GM12878 (cell line): ENCODE data around the gene FBXL17. TPM values are rescaled to one million over a fixed set of nuclear protein-coding genes. Genes with fewer than 3 reads are reported as not detected.

Experiments
- CHD2 ChIP-seq: IDR thresholded peaks from 2 replicates; pipeline ENCODE4 v1.6.1; 2011; ENCODE audit warnings: low read depth, low read length, improper control_type of control experiment, borderline replicate concordance
- EGR1 ChIP-seq, 2 experiments: IDR thresholded peaks; 1 replicate in 1 of 2; 2 replicates in 1 of 2; pipeline ENCODE4 v1.6.1; 2011 to 2012; ENCODE audit warnings: low read depth in 2 of 2, low read length in 2 of 2, borderline replicate concordance in 1 of 2, mild to moderate bottlenecking in 1 of 2, moderate library complexity in 1 of 2
- FOXK2 ChIP-seq: fragments of 450-650 bp; IDR thresholded peaks from 2 replicates; pipeline ENCODE4 v1.6.1; 2017; ENCODE audit warnings: mild to moderate bottlenecking, moderate library complexity
- FOXM1 ChIP-seq: IDR thresholded peaks from 2 replicates; pipeline ENCODE4 v1.6.1; 2012; ENCODE audit warnings: low read depth, mild to moderate bottlenecking, inconsistent platforms, low read length, moderate library complexity
- HDAC2 ChIP-seq: fragments of 200-600 bp; sonication (generic); IDR thresholded peaks from 2 replicates; pipeline ENCODE4 v1.6.1; 2017
- IKZF2 ChIP-seq, 2 experiments: fragments of 450-650 bp; IDR thresholded peaks; 2 replicates each; pipeline ENCODE4 v1.6.1; 2017; ENCODE audit warnings: mild to moderate bottlenecking in 2 of 2, moderate library complexity in 2 of 2
- KLF5 ChIP-seq: fragments of 450-650 bp; IDR thresholded peaks from 2 replicates; pipeline ENCODE4 v1.6.1; 2014; ENCODE audit warnings: mild to moderate bottlenecking; ENCODE audit not compliant: partially characterized antibody
- NBN ChIP-seq: fragments of 450-650 bp; IDR thresholded peaks from 2 replicates; pipeline ENCODE4 v1.6.1; 2016
- NFIC ChIP-seq: IDR thresholded peaks from 2 replicates; pipeline ENCODE4 v1.6.1; 2012; ENCODE audit warnings: low read depth, mild to moderate bottlenecking, inconsistent platforms, low read length, moderate library complexity
- POU2F2 ChIP-seq: IDR thresholded peaks from 3 replicates; pipeline ENCODE4 v1.6.1; 2011; ENCODE audit warnings: low read depth, mild to moderate bottlenecking, low read length, borderline replicate concordance
- RAD51 ChIP-seq: fragments of 450-650 bp; IDR thresholded peaks from 2 replicates; pipeline ENCODE4 v1.6.1; 2016; ENCODE audit warnings: moderate library complexity, mild to moderate bottlenecking, inconsistent platforms
- SUPT20H ChIP-seq: IDR thresholded peaks from 2 replicates; pipeline ENCODE4 v1.6.1; 2011; ENCODE audit warnings: low read depth, mild to moderate bottlenecking, low read length, moderate library complexity, borderline replicate concordance; ENCODE audit not compliant: control insufficient read depth
- TCF12 ChIP-seq: IDR thresholded peaks from 2 replicates; pipeline ENCODE4 v1.6.1; 2011; ENCODE audit warnings: low read depth, mild to moderate bottlenecking, low read length
- ZBED1 ChIP-seq: IDR thresholded peaks from 2 replicates; pipeline ENCODE4 v1.6.1; 2016; ENCODE audit warnings: borderline replicate concordance
- polyA plus RNA-seq, 11 experiments: library from polyadenylated mRNA; depleted of rRNA in 4 of 11; unstranded in 6 of 11; stranded (reverse) in 5 of 11; fragments of >200 nt; fragmentation: Nextera tagmentation in 4 of 11; fragmentation: Illumina TruSeq in 1 of 11; extraction: Ambion mirVana in 4 of 11; extraction: Trizol in 1 of 11; gene quantifications; 1 replicate in 1 of 11; 2 replicates in 10 of 11; pipeline versions ENCODE4 v1.2.1 to v1.2.3, GENCODE V29; 2011 to 2016; ENCODE audit warnings: inconsistent platforms in 2 of 11, missing spikeins in 2 of 11, low read depth in 1 of 11
- total RNA-seq, 4 experiments: library from RNA; depleted of rRNA in 3 of 4; stranded (reverse); fragments of >200 nt in 3 of 4; fragmentation: Illumina TruSeq in 1 of 4; extraction: Trizol in 1 of 4; gene quantifications; 2 replicates each; pipeline versions ENCODE4 v1.2.1 to v1.2.3, GENCODE V29; 2013 to 2021
- TF ChIP-seq, protein P1 (sequence below), 3 experiments: IDR thresholded peaks in 2 of 3; conservative IDR thresholded peaks in 1 of 3; 2 replicates each; pipeline ENCODE4 v1.5.1; 2011; ENCODE audit warnings: low read depth in 3 of 3, low read length in 3 of 3, mild to moderate bottlenecking in 3 of 3, control low read depth in 2 of 3, moderate library complexity in 2 of 3, inconsistent platforms in 1 of 3, mixed read lengths in 1 of 3; ENCODE audit not compliant: control insufficient read depth in 2 of 3, insufficient read depth in 1 of 3; ENCODE audit errors: extremely low read depth in 1 of 3
- TF ChIP-seq, protein P2 (sequence below): fragments of 450-650 bp; IDR thresholded peaks from 2 replicates; pipeline ENCODE4 v1.6.1; 2014; ENCODE audit warnings: mild to moderate bottlenecking
- TF ChIP-seq, protein P3 (sequence below): fragments of 450-650 bp; IDR thresholded peaks from 2 replicates; pipeline ENCODE4 v1.6.1; 2017; ENCODE audit warnings: mild to moderate bottlenecking, low read depth, inconsistent platforms; ENCODE audit not compliant: poor library complexity, severe bottlenecking
- TF ChIP-seq, protein P4 (sequence below): fragments of 450-650 bp; IDR thresholded peaks from 2 replicates; pipeline ENCODE4 v1.6.1; 2017; ENCODE audit warnings: low read depth, mild to moderate bottlenecking, moderate library complexity
- TF ChIP-seq, protein P5 (sequence below): fragments of 450-650 bp; IDR thresholded peaks from 2 replicates; pipeline ENCODE4 v1.6.1; 2017; ENCODE audit warnings: antibody characterized with exemption, mild to moderate bottlenecking, moderate library complexity

FBXL17 gene
- total and polyA plus RNA-seq, 10 of the 15 experiments (the other 5 are each of a cell fraction or from before 2014, with no cell fraction given) = 0.88 to 9.0 (median 4.4) TPM

DNA sequence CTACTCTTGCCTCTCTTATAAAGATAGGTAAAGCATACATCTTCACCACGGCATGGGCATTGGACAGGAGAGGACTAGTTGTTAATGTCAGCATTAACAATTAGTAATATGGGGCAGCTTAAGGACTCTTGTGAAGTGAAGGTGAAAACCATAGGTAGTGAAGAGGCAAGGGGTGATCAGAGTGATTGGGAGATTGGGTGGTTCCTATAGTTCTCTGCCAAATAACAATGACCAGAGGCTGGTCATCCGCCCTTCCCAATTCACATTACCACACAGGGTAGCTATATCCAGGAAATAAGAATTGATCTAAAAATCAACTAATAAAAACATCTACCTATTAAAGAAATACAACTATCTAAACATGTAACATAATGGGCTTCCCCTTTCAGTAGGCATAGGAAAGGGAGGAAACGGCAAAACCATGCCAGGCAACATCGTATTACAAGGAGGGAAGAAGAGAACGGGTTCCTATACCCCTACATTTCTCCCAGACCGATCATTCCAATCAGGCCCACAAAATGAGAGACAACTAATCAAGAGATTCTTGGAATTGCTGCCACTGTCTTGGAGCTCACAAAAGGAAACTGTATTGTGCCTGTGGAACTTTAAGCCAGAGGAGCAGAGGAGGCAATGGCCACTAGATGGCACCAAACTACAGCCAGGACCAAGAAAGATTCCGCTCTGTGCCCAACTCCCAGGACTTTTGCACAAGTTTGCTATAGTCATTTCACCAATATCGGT, 121.6 kb downstream of the FBXL17 start (continued):
- TF ChIP-seq, protein P1, sequence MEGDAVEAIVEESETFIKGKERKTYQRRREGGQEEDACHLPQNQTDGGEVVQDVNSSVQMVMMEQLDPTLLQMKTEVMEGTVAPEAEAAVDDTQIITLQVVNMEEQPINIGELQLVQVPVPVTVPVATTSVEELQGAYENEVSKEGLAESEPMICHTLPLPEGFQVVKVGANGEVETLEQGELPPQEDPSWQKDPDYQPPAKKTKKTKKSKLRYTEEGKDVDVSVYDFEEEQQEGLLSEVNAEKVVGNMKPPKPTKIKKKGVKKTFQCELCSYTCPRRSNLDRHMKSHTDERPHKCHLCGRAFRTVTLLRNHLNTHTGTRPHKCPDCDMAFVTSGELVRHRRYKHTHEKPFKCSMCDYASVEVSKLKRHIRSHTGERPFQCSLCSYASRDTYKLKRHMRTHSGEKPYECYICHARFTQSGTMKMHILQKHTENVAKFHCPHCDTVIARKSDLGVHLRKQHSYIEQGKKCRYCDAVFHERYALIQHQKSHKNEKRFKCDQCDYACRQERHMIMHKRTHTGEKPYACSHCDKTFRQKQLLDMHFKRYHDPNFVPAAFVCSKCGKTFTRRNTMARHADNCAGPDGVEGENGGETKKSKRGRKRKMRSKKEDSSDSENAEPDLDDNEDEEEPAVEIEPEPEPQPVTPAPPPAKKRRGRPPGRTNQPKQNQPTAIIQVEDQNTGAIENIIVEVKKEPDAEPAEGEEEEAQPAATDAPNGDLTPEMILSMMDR (IDR thresholded peaks at IDR 0.05 in 2 of 3, conservative IDR thresholded peaks at IDR 0.05 in 1 of 3; ENCODE audit: control insufficient read depth in 2 of 3, extremely low read depth in 1 of 3, insufficient read depth in 1 of 3, low read depth in 3 of 3, low read length in 3 of 3) = peak; percentile 91 to 94 (median 93)
- TF ChIP-seq, protein P2, sequence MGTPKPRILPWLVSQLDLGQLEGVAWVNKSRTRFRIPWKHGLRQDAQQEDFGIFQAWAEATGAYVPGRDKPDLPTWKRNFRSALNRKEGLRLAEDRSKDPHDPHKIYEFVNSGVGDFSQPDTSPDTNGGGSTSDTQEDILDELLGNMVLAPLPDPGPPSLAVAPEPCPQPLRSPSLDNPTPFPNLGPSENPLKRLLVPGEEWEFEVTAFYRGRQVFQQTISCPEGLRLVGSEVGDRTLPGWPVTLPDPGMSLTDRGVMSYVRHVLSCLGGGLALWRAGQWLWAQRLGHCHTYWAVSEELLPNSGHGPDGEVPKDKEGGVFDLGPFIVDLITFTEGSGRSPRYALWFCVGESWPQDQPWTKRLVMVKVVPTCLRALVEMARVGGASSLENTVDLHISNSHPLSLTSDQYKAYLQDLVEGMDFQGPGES = no peak
- TF ChIP-seq HDAC2 = no peak
- peak in 1 of 2 experiments; percentile 25; a peak in 1 of 4 replicates for TF ChIP-seq IKZF2 (IDR thresholded peaks at IDR 0.05)
- no peak for TF ChIP-seq EGR1 (IDR thresholded peaks at IDR 0.05; ENCODE audit: borderline replicate concordance in 1 of 2, low read depth in 2 of 2, low read length in 2 of 2)
- TF ChIP-seq SUPT20H = no peak
- no peak for TF ChIP-seq ZBED1
- no peak for TF ChIP-seq KLF5
- no peak for TF ChIP-seq NBN
- peak; percentile 58; the same call in 1 of the 2 replicates for TF ChIP-seq FOXM1
- TF ChIP-seq, protein P3, sequence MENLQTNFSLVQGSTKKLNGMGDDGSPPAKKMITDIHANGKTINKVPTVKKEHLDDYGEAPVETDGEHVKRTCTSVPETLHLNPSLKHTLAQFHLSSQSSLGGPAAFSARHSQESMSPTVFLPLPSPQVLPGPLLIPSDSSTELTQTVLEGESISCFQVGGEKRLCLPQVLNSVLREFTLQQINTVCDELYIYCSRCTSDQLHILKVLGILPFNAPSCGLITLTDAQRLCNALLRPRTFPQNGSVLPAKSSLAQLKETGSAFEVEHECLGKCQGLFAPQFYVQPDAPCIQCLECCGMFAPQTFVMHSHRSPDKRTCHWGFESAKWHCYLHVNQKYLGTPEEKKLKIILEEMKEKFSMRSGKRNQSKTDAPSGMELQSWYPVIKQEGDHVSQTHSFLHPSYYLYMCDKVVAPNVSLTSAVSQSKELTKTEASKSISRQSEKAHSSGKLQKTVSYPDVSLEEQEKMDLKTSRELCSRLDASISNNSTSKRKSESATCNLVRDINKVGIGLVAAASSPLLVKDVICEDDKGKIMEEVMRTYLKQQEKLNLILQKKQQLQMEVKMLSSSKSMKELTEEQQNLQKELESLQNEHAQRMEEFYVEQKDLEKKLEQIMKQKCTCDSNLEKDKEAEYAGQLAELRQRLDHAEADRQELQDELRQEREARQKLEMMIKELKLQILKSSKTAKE = no peak
- no peak for TF ChIP-seq POU2F2
- TF ChIP-seq CHD2 = no peak
- TF ChIP-seq, protein P4, sequence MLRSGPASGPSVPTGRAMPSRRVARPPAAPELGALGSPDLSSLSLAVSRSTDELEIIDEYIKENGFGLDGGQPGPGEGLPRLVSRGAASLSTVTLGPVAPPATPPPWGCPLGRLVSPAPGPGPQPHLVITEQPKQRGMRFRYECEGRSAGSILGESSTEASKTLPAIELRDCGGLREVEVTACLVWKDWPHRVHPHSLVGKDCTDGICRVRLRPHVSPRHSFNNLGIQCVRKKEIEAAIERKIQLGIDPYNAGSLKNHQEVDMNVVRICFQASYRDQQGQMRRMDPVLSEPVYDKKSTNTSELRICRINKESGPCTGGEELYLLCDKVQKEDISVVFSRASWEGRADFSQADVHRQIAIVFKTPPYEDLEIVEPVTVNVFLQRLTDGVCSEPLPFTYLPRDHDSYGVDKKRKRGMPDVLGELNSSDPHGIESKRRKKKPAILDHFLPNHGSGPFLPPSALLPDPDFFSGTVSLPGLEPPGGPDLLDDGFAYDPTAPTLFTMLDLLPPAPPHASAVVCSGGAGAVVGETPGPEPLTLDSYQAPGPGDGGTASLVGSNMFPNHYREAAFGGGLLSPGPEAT = no peak
- no peak for TF ChIP-seq FOXK2
- no peak for TF ChIP-seq NFIC
- no peak for TF ChIP-seq RAD51
- TF ChIP-seq, protein P5, sequence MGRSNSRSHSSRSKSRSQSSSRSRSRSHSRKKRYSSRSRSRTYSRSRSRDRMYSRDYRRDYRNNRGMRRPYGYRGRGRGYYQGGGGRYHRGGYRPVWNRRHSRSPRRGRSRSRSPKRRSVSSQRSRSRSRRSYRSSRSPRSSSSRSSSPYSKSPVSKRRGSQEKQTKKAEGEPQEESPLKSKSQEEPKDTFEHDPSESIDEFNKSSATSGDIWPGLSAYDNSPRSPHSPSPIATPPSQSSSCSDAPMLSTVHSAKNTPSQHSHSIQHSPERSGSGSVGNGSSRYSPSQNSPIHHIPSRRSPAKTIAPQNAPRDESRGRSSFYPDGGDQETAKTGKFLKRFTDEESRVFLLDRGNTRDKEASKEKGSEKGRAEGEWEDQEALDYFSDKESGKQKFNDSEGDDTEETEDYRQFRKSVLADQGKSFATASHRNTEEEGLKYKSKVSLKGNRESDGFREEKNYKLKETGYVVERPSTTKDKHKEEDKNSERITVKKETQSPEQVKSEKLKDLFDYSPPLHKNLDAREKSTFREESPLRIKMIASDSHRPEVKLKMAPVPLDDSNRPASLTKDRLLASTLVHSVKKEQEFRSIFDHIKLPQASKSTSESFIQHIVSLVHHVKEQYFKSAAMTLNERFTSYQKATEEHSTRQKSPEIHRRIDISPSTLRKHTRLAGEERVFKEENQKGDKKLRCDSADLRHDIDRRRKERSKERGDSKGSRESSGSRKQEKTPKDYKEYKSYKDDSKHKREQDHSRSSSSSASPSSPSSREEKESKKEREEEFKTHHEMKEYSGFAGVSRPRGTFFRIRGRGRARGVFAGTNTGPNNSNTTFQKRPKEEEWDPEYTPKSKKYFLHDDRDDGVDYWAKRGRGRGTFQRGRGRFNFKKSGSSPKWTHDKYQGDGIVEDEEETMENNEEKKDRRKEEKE = no peak
- no peak for TF ChIP-seq TCF12
